Mucosa of rectum (tissue), 2 donors: ENCODE measurements around the gene MUC4.
"Not testable (repeated sequence)": the region's sequence is repeated elsewhere in the genome, so short reads cannot be mapped to it uniquely, and the experiment has no call there.

Experiments
- H3K27ac ChIP-seq, 2 donors: one replicate each; pipeline ENCODE4 v1.7.0; 2013; ENCODE audit warnings: inconsistent platforms in 2 of 2, low read depth in 2 of 2, low read length in 2 of 2
- H3K27me3 ChIP-seq, 2 donors: one replicate each; pipeline ENCODE4 v1.7.0; 2013; ENCODE audit warnings: low read length in 2 of 2; ENCODE audit not compliant: control insufficient read depth in 2 of 2, insufficient read depth in 2 of 2
- H3K36me3 ChIP-seq, 2 donors: one replicate each; pipeline ENCODE4 v1.7.0; 2013; ENCODE audit warnings: low read length in 2 of 2; ENCODE audit not compliant: control insufficient read depth in 2 of 2, insufficient read depth in 2 of 2
- H3K4me1 ChIP-seq, 2 donors: one replicate each; pipeline ENCODE4 v1.7.0; 2013; ENCODE audit warnings: low read length in 2 of 2, mild to moderate bottlenecking in 1 of 2; ENCODE audit not compliant: control insufficient read depth in 2 of 2, insufficient read depth in 2 of 2
- H3K4me3 ChIP-seq, 2 donors: one replicate each; pipeline ENCODE4 v1.7.0; 2013; ENCODE audit warnings: low read length in 2 of 2
- H3K9ac ChIP-seq, 2 donors: one replicate each; pipeline ENCODE4 v1.7.0; 2013; ENCODE audit warnings: low read length in 2 of 2, low read depth in 1 of 2, mild to moderate bottlenecking in 1 of 2
- H3K9me3 ChIP-seq, 2 donors: one replicate each; pipeline ENCODE4 v1.7.0; 2013; ENCODE audit warnings: low read length in 2 of 2; ENCODE audit not compliant: control insufficient read depth in 2 of 2
- donor health status: healthy.
- donor health status: Normal muscosa, but diverticular disease.

MUC4 gene

DNA sequence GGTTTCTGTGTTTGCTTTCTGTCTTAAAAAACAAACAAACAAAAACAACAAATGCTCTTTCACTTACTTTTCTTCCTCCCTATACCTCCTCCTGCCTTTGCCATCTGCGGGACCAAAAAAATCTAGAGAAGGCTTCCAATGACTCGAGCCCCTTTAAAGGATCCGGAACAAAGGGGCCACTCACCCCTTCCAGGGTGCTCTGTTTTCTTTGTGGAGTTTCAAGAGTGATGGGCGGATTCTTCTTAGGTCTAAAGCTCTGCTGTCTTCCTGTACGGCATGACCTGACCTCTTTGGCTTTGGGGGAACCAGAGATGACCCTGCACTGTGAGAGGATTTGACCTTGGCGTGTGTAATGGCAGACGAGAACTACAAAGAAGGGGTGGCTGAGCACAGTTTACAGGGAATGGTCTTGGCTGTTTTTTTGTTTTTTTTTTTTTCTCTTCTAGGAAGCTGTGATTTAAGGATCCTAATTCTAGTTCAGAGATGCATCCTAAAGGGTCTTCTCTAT is 93.2 kb downstream of the MUC4 start:
- Histone ChIP-seq H3K4me1 (peaks cover 4 to 10% of the 10 kb centered on the region in 2 donors), H3K4me3 (no peak overlapping the region), H3K27ac (no peak overlapping the region), H3K9ac (no peak overlapping the region), H3K36me3 (peaks cover 0 to 5% of the 10 kb centered on the region in 2 donors), H3K27me3 (no peaks in the 10 kb centered on the region), H3K9me3 (no peaks in the 10 kb centered on the region)

DNA sequence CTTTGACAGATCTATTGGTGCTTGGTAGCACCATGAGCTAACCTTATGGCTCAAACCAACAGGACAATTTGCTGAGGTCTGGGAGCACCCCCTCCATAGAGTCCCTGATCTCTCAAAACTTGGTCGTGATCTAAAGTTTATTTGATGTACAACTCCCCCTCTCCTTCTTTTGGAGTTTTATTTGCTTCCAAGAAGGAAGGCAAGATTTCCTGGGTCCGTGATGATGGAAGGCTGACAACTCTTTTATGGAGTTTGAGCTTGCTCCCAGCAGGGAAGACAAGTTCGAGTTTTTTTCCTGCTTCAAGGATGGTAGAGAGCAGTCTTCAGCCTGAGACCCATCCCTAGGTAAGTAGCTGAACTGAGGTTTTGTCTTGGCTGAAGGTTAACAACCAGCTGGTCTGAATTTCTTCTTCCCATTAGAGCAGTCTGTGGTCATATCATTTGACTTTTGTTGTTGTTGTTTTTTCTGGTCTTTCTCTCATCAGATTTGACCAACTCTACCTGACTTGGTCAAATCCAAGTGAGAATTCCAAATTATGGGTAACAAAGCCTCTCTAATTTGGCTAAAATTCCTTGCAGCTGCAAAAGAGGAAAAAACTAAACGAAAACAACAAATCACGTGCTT is 93.8 kb downstream of the MUC4 start:
- Histone ChIP-seq H3K4me1 (peaks cover 4 to 10% of the 10 kb centered on the region in 2 donors), H3K9me3 (no peaks in the 10 kb centered on the region), H3K27ac (no peak overlapping the region), H3K4me3 (no peak overlapping the region), H3K36me3 (peaks cover 0 to 5% of the 10 kb centered on the region in 2 donors), H3K27me3 (no peaks in the 10 kb centered on the region), H3K9ac (no peak overlapping the region)

DNA sequence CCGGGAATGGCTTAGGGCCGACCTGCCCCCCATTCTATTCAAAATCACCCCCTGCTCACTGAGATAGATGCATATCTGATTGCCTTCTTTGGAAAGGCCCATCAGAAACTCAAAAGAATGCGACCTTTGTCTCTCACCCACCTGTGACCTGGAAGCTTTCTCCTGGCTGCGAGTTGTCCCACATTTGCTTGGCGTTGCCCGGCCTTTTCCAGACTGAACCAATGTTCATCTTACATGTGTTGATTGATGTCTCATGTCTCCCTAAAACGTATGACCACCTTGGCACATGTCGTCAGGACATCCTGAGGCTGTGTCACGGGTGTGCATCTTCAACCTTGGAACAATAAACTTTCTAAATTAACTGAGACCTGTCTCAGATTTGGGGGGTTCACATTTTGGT is 94.3 kb downstream of the MUC4 start:
- Histone ChIP-seq H3K9me3 (no peaks in the 10 kb centered on the region), H3K9ac (no peak overlapping the region), H3K27ac (no peak overlapping the region), H3K27me3 (no peaks in the 10 kb centered on the region), H3K4me1 (peaks cover 4 to 10% of the 10 kb centered on the region in 2 donors), H3K36me3 (peaks cover 0 to 5% of the 10 kb centered on the region in 2 donors), H3K4me3 (no peak overlapping the region)

DNA sequence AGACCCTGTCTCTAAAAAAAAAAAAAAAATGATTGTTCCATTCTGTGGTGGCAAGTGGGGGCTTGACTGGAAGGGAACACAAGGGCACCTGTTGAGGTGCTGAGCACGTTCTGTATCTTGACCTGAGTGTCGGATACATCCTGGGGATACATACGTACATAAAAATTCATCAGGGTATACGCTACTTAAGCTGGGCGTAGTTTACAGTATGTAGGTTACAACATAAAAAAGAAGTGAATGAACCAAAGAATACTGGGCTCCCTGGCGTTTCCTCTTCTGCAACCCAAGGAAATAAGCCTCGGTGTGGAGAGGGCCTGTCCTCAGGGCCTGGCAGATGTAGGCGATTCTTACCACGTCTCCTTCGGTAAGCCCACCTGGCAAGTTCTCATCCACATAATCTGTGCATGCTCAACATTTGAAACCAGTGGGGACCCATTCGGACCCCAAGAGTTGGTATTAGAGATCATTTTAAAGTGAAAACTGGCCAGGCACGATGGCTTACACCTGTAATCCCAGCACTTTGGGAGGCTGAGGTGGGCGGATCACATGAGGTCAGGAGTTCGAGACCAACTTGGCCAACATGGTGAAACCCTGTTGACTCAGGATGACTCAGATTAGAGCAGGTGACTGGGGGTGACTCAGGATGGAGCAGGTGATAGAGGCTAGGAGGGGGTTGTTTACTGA is 96.0 kb downstream of the MUC4 start:
- Histone ChIP-seq H3K27ac (no peak overlapping the region), H3K4me3 (no peak overlapping the region), H3K9ac (no peak overlapping the region), H3K27me3 (no peaks in the 10 kb centered on the region), H3K9me3 (no peaks in the 10 kb centered on the region), H3K36me3 (peaks cover 0 to 17% of the 10 kb centered on the region in 2 donors), H3K4me1 (peaks cover 0 to 4% of the 10 kb centered on the region in 2 donors)

DNA sequence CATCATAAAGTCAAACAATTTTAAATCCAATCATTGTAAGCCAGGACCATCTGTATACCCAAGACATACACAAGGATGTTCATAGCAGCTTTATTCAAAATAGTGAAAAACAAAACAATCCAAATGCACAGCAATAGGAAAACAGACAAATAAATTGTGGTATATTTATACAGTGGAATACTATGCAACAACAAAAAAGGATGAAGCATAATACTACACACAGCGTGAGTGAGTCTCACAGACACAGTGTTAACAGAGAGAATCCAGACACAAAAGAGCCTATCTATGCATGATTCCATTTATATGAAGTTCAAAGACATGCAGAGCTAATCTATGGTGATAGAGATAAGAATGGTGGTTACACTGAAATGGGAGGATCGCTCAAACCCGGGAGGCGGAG is 96.6 kb downstream of the MUC4 start:
- Histone ChIP-seq H3K4me3 (no peak overlapping the region), H3K27me3 (no peaks in the 10 kb centered on the region), H3K9ac (no peak overlapping the region), H3K27ac (no peak overlapping the region), H3K4me1 (no peaks in the 10 kb centered on the region), H3K9me3 (no peaks in the 10 kb centered on the region), H3K36me3 (peaks cover 0 to 17% of the 10 kb centered on the region in 2 donors)

DNA sequence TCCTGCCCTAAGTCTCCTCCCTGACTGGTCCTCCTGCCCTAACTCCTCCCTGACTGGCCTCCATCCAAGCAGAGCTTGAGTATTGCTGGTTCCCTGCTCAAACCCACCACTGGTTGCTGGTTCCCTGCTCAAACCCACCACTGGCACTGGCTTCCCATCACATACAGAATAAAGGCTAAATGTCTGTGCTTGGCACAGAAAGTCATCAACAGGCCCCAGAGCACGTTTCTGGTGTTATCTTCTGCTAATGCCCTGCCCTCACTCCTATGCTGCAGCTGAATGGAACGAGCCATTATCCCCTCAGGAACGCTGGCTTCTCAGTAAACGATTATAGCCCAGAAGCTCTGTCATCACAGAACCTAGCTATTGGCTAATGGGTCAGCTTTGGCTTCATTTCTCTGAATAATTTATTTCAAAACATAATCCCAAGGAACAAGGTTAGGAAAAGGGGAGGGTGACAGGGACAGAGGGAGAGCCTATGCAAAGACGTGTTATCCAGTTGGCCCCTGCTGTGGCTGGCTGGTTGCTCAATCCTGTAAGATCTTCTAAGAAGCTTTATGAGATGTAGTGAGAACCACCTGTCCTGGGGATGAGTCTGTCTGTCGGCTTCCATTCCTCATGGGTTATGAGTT is 97.2 kb downstream of the MUC4 start:
- H3K36me3 ChIP-seq: peaks cover 0 to 20% of the 10 kb centered on the region in 2 donors
- H3K9me3 ChIP-seq: no peaks in the 10 kb centered on the region
- no peaks in the 10 kb centered on the region for H3K4me1 ChIP-seq
- no peak overlapping the region for H3K9ac ChIP-seq
- no peaks in the 10 kb centered on the region for H3K27me3 ChIP-seq
- H3K27ac ChIP-seq: no peak overlapping the region
- no peak overlapping the region for H3K4me3 ChIP-seq

DNA sequence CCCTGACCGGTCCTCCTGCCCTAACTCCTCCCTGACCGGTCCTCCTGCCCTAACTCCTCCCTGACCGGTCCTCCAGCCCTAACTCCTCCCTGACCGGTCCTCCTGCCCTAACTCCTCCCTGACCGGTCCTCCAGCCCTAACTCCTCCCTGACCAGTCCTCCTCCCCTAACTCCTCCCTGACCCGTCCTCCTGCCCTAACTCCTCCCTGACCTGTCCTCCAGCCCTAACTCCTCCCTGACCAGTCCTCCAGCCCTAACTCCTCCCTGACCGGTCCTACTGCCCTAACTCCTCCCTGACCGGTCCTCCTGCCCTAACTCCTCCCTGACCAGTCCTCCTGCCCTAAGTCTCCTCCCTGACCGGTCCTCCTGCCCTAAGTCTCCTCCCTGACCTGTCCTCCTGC is 98.6 kb downstream of the MUC4 start:
- not testable (repeated sequence) for H3K9ac ChIP-seq, H3K27ac ChIP-seq
- peaks cover 0 to 30% of the 10 kb centered on the region in 2 donors for H3K36me3 ChIP-seq

DNA sequence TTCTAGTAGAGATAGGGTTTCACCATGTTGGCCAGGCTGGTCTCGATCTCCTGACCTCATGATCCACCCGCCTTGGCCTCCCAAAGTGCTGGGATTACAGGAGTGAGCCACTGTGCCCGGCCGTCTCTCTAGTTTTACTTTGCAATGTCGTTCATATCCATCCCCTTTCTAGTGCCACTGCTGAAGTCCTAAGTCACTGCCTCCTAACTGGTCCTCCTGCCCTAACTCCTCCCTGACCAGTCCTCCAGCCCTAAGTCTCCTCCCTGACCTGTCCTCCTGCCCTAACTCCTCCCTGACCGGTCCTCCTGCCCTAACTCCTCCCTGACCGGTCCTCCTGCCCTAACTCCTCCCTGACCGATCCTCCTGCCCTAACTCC is 99.2 kb downstream of the MUC4 start:
- not testable (repeated sequence) for H3K27ac ChIP-seq, H3K9me3 ChIP-seq, H3K27me3 ChIP-seq, H3K4me1 ChIP-seq, H3K9ac ChIP-seq, H3K4me3 ChIP-seq
- H3K36me3 ChIP-seq: peaks cover 0 to 31% of the 10 kb centered on the region in 2 donors

More for the DNA sequence above, 98.6 kb downstream of the MUC4 start:
- not testable (repeated sequence) for H3K27me3 ChIP-seq, H3K4me3 ChIP-seq, H3K9me3 ChIP-seq, H3K4me1 ChIP-seq

DNA sequence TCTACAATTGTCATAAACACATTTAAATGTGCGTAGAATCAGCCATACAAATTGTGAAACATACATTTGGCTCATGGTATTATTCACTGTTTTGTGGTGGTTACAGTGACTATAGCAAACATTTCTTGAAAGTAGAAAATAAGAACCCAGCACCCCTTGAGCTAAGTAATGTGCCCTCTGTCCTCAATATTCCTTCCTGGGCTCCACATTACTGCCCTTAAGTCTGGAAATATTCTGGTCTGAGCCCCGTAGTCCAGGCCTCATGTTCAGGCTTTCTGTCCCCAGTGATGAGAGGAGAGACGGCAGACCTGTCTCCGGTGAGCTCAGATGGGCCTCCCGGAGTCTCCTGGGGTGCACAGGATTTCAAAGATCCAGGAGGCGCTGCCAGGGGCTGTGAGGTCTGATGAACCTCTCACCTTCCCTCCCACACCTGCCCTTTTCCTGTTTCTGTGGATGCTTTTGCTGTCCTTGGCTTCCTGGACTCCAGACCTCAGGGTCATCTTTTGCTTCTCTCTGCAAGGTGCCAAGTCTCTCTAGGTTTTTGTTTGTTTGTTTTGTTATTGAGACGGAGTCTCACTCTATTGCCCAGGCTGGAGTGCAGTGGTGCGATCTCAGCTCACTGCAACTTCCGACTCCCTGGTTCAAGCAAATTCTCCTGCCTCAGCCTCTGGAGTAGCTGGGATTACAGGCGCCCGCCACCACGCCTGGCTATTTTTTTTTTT is 99.8 kb downstream of the MUC4 start:
- Histone ChIP-seq H3K9me3 (no peaks in the 10 kb centered on the region), H3K36me3 (peaks cover 0 to 31% of the 10 kb centered on the region in 2 donors), H3K4me3 (no peak overlapping the region), H3K27me3 (no peaks in the 10 kb centered on the region), H3K4me1 (no peaks in the 10 kb centered on the region), H3K9ac (no peak overlapping the region), H3K27ac (no peak overlapping the region)
